Smooth muscle cell of bladder (primary cell): ENCODE measurements around the gene BOLA1. TPM values are rescaled to one million over a fixed set of nuclear protein-coding genes. Genes with fewer than 3 reads are reported as not detected.

Source experiments
- total RNA-seq: library from RNA; depleted of rRNA; stranded (reverse); fragments of >200 nt; gene quantifications from 2 replicates; pipeline ENCODE4 v1.2.3, GENCODE V29; 2014

BOLA1 gene, protein sequence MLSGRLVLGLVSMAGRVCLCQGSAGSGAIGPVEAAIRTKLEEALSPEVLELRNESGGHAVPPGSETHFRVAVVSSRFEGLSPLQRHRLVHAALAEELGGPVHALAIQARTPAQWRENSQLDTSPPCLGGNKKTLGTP
- total RNA-seq: 8.7 TPM in 2 replicates

DNA sequence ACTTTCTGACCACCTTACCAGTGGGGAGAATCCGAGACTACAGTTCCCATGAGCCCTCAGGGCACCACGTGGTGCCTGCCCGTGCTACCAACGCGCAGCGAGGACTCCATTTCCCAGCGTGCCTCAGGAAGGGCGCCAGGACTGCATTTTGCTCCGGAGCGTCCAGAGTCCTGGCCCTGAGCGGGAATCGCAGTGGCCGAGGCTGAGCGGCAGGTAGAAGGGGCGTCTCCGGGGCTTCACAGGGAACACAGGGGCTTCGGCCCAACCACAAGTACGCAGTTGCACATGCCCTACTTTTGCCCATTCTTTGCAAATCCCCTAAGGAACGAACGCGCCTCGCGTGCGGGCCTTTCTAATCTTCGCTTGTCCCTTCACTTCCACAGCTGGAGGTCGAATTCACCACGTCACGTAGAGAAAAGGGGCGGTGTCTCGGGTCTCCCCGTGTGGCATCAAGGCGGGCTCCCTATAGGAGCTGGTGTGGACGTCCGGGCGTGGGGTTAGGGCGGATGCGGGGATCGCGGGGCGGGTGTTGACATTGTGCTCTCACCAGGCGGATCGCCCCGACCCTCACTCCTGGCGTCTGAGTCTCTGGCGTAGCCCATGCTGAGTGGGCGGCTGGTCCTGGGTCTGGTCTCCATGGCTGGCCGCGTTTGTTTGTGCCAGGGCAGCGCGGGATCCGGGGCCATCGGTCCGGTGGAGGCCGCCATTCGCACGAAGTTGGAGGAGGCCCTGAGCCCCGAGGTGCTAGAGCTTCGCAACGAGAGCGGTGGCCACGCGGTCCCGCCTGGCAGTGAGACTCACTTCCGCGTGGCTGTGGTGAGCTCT is at the start of gene BOLA1:
BOLA1 (plus strand) TSS at position 109 of the 825 bp plus-strand sequence; CDS start at position 601, 492 bp downstream.

DNA sequence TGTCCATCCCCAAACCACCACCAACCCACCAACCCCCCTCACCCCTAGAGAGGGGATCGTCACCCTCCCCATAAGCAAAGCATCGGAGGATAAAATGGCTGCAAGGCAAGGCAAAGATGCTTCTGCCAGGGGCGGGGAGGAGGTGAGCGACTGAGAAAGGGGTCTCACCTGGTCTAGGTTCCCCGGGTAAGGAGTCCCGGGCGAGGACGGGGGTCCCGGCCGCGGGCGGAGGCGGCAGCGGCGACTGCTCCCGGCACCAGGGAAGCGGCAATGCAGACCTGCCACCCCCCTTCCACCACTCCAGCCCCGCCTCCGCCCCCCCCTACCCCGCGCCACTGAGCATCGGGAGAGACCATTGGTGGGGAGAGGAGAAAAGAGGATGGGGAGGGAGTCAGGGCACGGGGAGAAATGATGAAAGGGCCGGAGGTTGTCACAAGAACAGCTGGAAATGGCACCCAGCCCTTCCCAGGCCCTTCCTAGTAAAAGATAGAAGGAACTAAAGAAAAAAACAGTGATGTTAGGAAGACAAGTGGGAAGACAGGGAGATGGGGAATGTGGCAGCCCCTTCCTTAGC is 18.3 kb downstream of the BOLA1 start, which contains the start of gene SV2A:
SV2A (minus strand) TSS at position 274 of the 574 bp plus-strand sequence. CDS start 4,004 bp downstream, outside the sequence.

DNA sequence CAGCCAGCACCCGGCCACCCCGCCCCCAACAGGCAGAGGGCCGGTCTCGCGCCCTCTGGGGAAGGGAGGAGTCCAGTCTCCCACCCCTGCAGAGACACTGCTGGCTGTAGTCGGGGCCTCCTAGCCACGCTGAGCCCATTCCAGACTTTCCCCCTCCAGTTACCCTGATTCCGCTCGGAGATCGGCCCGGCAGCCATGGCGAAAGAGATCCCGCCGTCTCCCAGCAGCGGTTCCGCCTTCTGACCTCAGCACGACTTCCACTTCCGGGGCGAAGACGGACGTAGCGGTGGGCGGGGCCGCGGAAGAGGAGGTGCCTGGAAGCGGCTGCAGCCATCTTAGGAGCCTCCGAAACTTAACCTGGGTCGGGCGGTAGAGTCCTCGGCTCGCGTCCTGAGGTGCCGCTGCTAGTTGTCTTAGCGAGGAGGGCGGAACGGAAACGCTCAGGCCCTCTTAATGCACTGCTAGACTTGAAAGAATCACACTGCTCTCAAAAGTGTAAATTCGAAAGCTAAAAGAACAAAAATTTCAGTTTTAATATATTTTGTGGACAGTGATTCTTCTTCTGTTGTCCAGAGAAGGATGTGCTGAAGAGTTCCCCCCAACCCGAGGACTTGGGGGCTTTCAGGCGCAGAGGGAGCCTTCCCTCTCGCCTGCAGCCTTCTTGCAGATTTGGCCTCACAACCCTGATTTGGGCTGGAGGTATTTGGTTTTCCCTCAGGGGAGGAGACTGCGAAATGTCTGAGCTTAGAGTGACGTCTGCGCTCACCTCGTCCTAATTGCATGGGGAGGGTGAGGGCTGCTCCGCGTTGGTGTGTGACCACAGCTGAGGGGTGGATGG is 28.4 kb downstream of the BOLA1 start, which contains the start of gene SF3B4:
SF3B4 (minus strand) TSS at position 241 of the 838 bp plus-strand sequence; CDS start at position 197, 44 bp downstream.

DNA sequence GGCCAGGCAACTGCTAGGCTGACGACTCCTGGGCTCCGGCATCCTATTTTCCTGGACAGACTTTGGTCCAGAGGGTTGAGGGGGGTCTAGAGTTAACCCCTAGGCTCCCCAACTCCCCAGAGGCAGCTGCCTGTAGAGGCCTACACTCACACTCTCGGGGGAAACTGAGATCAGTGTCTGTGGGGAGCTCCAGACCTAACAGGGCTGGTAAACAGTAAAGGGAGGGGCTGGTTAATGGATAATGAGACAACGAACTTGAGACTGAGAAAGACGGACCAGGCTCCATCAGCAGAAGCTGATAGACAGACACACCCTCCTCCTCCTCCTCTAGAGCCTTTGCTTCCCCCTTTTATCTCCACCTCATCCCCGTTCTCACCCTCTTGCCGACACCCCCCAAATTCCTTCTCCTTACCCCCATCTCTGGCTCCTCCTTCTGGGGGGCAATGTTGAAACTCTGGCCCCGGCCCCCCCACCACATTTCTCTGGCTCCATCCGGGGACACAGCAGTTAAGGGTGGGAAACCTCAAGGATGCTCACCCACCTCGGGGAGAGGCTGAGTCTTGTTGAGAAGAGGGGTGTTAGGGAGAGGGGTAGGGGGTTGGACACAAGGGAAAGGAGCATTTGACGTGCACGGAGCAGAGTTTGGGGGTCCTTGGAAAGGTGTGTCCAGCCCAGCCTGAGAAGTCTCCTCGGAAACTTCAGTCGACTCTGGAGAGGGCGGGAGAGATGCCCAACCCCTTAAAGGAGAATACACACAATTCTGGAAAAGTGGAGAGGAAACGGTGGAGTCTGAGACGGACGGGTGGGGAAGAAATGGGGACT is 37.0 kb downstream of the BOLA1 start, which contains the start of gene MTMR11:
MTMR11 (minus strand) TSS at position 710 of the 822 bp plus-strand sequence; CDS start at position 478, 232 bp downstream.

Other genes starting within 250 kb of the BOLA1 start
- gene FCGR1A, start 116.9 kb upstream of the BOLA1 start, total RNA-seq: not detected in 2 replicates
- 14.1 and 18.3 TPM in 2 replicates for gene SV2A, start 18.3 kb downstream of the BOLA1 start, total RNA-seq
- 5.7 TPM in 2 replicates for gene SF3B4, start 28.2 kb downstream of the BOLA1 start, total RNA-seq
- gene MTMR11, start 37.3 kb downstream of the BOLA1 start, total RNA-seq: 2.4 and 2.9 TPM in 2 replicates
- 10.7 and 13.8 TPM in 2 replicates for gene OTUD7B, start 111.2 kb downstream of the BOLA1 start, total RNA-seq
- gene VPS45, start 168.2 kb downstream of the BOLA1 start, total RNA-seq: 29.6 and 32.4 TPM in 2 replicates